ENCODE measurements around the gene ABI1. TPM values are rescaled to one million over a fixed set of nuclear protein-coding genes. Genes with fewer than 3 reads are reported as not detected.

ABI1 gene
- total RNA-seq, 1 donor = 71.4 TPM

DNA sequence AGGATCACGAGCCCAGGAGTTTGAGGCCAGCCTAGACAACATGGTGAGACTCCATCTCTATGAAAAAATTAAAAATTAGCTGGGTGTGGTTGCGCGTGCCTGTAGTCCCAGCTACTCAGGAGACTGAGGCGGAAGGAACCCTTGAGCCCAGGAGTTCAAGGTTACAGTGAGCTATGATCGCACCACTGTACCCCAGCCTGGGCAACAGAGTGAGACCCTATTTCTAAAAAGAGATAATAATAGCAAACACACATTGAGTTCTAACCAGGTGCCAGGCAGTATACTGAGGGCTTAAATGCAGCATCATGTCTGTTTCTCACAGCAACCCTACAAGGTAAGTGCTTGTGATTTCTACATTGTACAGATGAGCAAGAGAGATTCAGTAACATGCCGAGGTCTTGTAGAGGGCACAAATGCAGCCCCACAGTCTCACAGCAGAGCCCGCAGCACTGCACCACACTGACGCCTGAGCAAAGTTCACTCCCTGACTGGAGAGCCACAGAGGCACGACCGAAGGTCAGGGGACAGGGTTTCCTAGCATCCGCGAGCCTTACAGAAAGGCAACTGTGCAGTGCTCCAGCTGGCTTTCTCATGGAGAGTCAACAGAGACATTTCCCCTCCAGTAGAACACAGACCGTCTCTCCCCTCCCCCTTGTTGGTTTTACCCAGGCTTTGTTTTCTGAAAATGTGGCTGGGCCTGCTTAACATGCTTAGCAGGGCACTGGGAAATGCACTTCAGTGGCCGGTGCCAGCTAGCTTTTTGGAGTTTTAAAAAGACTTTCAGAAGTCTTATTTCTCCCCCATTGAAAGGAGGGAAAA is 126.8 kb downstream of the ABI1 start:
- H3K4me3 ChIP-seq (ENCODE audit: low read depth, low read length) = no peak overlapping the region
- TF ChIP-seq, protein P1, sequence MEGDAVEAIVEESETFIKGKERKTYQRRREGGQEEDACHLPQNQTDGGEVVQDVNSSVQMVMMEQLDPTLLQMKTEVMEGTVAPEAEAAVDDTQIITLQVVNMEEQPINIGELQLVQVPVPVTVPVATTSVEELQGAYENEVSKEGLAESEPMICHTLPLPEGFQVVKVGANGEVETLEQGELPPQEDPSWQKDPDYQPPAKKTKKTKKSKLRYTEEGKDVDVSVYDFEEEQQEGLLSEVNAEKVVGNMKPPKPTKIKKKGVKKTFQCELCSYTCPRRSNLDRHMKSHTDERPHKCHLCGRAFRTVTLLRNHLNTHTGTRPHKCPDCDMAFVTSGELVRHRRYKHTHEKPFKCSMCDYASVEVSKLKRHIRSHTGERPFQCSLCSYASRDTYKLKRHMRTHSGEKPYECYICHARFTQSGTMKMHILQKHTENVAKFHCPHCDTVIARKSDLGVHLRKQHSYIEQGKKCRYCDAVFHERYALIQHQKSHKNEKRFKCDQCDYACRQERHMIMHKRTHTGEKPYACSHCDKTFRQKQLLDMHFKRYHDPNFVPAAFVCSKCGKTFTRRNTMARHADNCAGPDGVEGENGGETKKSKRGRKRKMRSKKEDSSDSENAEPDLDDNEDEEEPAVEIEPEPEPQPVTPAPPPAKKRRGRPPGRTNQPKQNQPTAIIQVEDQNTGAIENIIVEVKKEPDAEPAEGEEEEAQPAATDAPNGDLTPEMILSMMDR (IDR thresholded peaks at IDR 0.05; ENCODE audit: insufficient read depth, low read length) = no peak
- no peak for DNase-seq (ENCODE audit: low read depth)

DNA sequence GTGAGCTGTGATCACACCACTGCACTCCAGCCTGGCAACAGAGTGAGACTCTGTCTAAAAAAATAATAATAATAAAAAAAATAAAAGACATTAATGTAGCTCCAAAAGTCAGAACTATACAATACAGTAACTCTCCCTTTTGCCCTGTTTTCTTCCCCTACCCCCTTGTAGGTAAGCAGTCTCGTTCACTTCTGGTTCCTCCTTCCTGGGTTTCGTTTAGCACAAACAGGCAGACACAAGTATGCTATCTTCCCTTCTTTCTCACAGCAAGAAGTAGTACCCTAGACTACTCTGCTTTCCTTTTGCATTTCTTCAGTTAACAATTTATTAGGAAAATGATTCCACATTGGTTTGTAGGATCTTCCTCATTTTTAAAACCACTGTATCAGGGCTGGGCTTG is 130.2 kb downstream of the ABI1 start:
- TF ChIP-seq, protein P1 (IDR thresholded peaks at IDR 0.05; ENCODE audit: insufficient read depth, low read length) = no peak
- H3K4me3 ChIP-seq (ENCODE audit: low read depth, low read length) = no peak overlapping the region
- DNase-seq (ENCODE audit: low read depth) = no peak

DNA sequence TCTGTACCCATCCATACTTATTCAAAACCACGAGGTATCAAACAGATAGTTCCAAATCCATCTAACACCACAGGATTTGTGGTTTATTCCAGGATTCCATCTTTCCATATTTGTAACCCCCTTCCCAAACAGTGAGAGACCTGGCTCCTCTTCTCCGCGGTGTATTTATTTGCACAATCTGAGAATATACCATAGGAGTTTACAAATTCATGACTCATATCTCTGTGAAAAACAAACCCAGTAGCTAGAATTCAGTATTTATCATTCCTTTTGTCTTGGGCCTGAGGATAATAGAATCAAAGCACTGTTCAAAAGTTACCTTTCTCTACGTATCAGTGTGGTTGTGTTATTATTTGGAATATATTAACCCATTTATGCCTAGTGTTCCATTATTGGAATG is 131.4 kb downstream of the ABI1 start:
- TF ChIP-seq, protein P1 (IDR thresholded peaks at IDR 0.05; ENCODE audit: insufficient read depth, low read length) = no peak
- H3K4me3 ChIP-seq (ENCODE audit: low read depth, low read length) = no peak overlapping the region
- DNase-seq (ENCODE audit: low read depth) = no peak

DNA sequence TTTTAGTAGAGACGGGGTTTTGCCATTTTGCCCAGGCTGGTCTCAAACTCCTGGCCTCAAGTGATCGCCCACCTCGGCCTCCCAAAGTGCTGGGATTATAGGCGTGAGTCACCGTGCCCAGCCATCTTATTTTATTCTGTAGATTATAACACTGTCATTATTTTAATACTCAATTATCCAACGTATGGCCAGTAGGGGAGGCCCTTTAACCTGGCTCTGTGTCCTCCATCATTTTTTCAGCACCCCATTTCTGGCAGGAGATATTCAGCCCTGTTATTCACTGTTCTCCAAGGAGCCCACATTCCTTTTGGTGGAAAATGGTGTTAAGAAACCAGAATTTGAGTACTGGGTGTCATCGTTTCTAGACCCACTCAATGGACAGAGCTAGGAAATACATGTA is 131.8 kb downstream of the ABI1 start:
- H3K4me3 ChIP-seq (ENCODE audit: low read depth, low read length) = no peak overlapping the region
- TF ChIP-seq, protein P1 (IDR thresholded peaks at IDR 0.05; ENCODE audit: insufficient read depth, low read length) = no peak
- DNase-seq (ENCODE audit: low read depth) = no peak

DNA sequence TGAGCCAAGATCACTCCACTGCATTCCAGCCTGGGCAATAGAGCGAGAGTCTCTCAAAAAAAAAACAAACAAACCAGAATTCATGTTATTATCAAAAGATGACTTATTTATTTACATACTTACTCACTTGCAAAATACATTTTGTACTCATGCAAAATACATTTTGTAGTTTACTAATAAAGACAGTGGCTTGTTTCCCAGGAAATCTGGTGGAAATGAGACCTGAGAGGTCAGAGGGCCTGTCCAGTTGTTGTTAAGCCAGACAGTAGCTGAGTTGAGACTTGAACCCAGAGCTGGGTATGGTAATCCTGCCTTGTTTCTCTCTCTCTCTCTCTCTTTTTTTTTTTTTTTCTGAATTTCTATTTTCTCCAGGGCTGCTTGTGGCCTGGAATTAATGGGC is 133.8 kb downstream of the ABI1 start:
- DNase-seq (ENCODE audit: low read depth) = no peak
- TF ChIP-seq, protein P1 (IDR thresholded peaks at IDR 0.05; ENCODE audit: insufficient read depth, low read length) = no peak
- H3K4me3 ChIP-seq (ENCODE audit: low read depth, low read length) = no peak overlapping the region

DNA sequence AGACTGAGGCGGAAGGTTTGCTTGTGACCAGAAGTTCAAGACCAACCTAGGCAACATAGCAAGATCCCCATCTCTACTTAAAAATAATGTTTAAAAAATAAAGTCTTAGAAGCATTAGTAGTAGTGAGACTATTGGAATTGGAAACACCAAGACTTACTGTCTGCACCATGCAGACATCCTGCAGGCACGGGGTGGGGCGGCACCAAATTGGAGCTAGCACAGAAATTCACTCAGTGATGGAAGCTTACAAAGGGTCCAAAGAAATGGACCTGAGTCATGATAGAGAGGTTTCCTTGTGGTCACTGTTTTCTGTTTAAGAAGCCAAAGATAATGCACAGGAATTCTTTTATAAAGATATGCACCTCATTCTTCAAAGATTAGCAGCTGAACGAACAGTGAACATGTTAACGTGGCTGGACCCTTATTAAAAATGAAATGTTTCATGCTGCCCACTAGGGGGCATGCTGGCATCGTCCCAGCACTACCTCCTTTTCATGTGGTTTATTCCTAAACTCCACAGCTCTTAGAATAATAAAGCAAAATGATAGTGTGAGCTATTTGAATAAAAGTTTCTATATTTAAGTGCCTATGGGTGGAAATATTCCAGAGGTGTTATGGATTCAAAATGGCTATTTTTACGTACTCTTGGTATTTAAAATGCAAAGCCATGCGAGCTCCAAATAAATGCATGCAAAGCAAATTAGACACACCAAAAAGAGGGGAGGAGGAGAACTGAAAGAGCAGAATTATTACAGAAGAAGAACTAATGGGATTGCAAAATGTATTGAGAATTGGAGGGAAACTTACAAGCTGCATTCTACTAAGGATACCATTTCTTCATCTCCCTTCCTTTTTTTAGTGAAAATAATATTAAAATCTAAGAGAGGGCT is 134.7 kb downstream of the ABI1 start:
- peak; percentile 85 for DNase-seq (ENCODE audit: low read depth)
- H3K4me3 ChIP-seq (ENCODE audit: low read depth, low read length) = no peak overlapping the region
- TF ChIP-seq, protein P1 (IDR thresholded peaks at IDR 0.05; ENCODE audit: insufficient read depth, low read length) = peak; percentile 75

Data from fibroblast of the aortic adventitia (primary cell).